GM10847 (cell line): ENCODE results near the gene OGFOD3.

Experiments
- POLR2A ChIP-seq: IDR thresholded peaks from 2 replicates; pipeline ENCODE4 v1.6.1; 2011; ENCODE audit not compliant: insufficient read length; ENCODE audit errors: extremely low read depth

Gene OGFOD3

DNA sequence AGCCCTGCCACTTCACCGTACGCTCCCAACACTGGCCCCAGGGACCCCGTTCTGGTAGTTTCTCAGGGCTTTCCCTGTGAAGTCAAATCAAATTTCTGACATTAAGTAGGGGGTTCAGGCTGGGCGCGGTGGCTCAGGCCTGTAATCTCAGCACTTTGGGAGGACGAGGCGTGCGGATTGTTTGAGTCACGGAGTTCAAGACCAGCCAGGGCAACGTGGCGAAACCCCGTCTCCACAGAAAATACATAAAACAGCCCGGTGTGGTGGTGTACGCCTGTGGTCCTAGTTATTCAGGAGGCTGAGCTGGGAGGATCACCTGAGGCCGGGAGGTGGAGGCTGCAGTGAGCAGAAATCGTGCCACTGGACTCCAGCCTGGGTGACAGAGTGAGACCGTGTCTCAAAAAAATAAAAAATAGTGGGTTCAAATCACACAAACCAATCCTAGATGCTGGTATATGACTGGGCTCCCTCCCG is 31.5 kb upstream of the OGFOD3 start:
- TF ChIP-seq POLR2A, result no peak

DNA sequence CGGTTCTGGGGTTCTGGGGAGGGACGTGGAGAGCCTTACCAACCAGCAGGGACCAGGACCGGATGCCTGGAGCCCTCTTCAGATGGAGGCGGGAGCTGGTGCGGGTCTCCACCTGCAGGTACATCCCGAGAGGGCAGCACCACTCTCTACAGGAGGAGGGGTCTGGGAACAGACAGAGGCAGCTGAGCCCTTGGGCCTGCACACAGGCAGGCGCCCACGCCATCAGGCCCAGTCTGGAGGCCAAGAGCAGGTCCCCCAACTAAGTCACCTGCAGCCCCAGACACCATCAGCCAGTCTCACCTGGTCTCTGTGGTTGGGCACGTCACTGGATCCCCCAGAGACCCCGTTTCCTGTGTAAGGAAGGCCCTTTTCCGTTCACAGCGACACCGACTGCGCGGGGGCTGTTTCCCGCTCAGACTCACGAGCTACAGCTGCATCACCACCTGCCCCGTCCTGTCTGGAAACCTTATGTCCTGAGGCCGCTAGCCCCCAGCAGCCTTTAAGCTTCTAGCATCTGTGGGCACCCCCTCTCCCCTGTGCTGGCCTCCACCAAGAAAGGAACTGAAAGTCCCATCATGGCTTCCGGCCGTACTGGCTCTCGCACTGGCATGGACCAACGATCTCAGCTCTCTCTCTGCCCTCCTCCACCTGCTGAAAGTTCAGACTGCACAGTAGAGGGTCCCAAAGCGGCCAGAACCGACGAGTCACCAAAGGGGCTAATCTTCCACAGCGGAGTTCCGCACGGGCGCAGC is 30.9 kb upstream of the OGFOD3 start:
- peak; percentile 69 for TF ChIP-seq POLR2A

DNA sequence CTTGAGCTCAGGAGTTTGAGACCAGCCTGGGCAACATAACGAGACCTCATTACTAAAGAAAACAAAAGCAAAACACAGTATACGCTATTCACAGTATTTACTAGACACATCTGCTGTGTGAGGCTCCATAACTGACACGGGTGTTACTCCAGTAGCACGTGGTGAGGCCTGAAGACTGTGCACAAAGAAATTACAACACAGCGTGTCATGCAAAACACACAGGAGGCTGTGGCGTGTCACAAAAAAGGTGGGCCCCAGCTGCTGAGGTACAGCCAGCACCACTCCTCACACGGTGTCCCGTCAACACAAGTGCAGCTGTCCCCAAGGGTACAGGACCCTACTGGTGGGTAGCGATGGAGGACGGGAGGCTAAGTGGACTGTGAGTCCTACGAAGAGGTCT is 29.5 kb upstream of the OGFOD3 start:
- TF ChIP-seq POLR2A, result no peak

DNA sequence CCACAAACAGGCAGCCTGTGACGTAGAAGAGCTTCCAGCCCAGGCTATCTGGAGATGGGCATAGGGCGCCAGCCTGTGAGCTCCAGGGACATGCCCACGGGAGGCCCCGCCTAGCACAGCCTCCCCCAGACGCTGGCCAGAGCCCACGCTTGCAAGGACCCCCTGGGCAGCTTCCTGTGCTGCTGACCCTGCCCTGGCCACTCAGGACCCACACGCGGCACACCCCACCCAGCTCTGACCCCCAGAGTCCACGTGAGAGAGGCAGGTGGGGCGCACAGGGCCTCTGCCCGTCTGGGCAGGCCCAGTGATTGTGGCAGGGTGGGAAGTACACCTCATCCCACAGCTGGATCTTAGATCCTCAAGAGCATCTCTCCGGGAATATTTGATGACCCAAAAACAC is 28.3 kb upstream of the OGFOD3 start:
- no peak for TF ChIP-seq POLR2A

DNA sequence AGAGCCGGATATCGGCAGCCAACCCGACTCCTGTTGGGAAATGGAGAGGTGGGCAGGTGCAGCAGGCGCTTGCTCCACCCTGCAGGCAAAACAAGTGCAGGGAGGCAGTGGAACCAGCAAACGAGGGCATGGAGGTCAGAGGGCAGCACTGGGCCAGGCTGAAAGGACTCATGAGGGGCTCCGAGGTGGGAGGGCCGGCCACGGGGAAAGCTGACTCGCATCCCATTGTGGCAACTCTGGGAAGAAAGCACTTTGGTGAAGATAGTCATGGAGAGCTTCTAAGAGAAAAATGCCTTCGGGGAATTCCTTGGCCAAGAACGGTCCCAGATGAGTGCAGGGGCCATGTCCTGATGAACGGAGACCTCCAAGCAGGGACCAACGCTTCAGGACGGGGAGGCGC is 27.7 kb upstream of the OGFOD3 start:
- TF ChIP-seq POLR2A, result no peak

DNA sequence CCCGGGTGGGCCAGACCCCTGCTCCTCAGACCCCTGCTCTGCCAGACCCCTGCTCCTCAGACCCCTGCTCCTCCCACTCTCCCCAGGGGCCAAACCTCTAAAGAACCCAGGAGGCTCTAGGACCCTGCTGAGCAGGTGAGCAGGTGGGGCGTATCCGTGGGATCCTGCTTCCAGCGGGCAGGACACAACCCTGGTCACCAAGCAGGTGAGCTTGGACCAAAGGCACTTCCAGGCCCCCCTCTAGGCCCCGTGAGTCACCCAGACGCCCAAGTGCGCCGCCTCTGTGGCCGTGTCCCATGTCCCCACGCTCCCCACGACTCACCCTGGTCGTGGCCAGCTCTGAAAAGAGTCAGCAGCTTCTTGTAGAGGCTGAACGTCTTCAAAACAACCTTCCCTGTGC is 27.2 kb upstream of the OGFOD3 start:
- TF ChIP-seq POLR2A, result no peak

DNA sequence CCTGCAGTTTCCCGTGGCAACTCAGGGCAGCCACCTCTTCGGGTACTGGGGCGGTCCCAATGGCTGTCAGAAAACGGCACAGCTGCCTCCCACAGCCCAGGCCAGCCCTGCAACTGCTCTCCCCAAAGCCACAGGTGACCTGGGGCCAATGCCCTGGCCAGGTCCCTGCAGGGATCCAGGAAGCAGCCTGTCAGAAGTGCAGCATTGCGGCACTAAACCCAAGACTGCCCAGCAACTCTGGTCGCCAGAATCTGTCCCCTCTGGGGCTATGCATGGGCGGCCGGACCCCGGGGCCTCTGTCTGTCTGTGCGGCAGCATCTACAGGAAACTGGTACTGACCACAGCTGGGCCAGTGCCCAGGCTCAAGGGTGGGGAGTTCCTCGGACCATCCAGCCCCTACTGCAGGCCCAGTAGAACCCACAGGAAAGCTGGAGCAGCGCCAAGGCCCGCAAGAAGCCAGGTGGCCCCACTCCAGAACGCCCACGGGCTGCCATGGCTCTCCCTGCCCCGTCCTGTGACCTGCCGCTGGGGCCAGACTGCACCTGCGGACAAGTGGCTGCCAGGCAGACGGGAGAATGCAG is 26.6 kb upstream of the OGFOD3 start:
- TF ChIP-seq POLR2A, result no peak

DNA sequence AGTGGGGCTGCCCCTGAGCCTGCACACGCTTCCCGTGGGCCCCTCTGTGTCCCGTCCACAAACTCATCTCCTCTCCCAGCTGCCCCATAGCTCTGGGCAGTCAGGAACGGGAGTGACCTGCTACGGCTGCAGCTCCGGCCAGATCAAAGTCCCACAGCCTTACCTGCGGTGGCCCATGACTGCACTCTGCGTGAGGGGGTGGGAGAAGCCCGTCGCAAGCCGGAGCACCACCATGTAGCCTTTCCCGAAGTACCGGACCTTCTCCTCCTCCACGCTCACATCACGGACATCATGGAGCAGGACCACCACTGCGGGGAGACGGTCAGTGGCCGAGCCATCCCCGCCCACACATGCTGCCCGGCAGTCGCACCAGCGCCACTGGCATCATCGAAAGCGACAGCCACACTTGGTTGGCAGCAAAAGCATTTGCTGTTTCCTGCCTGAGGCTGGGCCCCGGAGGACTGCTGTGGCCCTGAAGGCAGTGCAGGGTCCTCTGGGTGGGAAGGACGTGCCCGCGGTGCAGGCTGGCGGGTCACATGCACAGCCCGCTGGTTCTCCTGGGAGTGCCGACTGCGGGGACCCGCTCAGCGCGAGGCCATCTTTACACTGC is 26.0 kb upstream of the OGFOD3 start:
- no peak for TF ChIP-seq POLR2A

DNA sequence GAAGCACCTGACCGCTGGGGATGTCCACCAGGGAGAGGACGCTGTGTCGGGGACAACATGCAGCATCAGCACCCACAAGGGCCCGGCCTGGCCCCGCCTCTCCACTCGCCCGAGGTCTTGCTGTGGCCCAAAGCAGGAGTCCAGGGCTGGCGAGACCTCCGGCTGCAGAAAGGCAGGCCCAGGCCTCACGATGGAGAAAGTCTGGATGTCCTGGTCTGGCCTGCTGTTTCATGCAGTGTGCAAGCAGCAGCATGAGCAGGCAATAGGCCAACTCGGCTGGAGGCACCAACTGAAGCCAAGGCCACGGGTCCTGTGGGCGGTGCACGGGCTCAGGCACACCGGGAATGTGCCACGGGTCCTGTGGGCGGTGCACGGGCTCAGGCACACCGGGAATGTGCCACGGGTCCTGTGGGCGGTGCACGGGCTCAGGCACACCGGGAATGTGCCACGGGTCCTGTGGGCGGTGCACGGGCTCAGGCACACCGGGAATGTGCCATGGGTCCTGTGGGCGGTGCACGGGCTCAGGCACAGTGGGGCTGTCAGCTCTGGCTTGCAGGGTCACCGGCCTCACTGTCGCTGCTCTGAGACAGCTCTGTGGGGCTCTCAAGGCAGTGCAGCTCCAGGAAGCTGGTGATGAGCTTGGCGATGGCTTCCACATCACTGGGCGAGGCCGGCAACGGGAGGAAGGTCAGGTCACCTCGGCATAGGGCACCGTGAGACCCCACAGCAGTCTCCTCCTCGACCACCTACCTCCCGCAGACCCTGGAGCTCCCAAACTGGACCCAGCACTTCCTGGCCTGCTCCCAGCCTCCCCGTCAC is 25.3 kb upstream of the OGFOD3 start:
- no peak for TF ChIP-seq POLR2A

DNA sequence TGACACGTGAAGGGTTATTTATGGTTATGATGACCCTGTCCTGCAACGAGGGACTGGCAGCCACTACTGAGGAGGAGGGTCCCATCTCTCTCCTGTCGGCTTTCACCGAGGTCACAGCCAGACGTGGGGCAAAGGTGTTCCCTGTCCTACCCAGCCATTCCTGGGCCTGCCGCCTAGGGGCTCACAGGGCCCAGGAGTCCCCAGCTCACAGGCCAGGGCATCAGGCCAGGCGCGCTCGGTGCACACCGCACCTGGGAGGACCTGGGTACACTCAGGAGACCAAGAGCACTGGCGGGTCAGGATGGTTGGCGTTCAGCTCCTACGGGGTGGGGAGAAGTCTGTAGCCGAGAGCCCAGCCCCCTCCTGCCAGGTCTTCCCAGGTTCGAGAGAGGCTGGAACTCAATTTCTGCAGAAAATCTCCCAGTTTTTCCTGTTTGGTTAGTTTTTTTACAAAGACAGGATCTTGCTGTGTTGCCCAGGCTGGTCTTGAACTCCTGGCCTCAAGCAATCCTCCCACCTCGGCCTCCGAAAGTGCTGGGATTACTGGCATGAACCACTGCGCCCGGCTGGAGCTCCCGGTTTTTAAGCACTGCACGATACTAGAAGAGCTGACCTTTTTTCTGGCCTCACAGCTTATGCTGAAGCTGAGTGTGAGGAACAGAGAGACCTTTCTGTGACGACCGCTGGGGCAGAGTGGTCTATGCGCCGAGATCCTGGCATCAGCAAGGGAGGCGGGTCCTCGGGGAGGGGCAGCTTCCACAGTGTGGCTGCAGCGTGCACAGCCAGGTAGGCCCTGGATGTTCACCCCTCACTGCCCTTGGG is 24.5 kb upstream of the OGFOD3 start:
- no peak for TF ChIP-seq POLR2A

DNA sequence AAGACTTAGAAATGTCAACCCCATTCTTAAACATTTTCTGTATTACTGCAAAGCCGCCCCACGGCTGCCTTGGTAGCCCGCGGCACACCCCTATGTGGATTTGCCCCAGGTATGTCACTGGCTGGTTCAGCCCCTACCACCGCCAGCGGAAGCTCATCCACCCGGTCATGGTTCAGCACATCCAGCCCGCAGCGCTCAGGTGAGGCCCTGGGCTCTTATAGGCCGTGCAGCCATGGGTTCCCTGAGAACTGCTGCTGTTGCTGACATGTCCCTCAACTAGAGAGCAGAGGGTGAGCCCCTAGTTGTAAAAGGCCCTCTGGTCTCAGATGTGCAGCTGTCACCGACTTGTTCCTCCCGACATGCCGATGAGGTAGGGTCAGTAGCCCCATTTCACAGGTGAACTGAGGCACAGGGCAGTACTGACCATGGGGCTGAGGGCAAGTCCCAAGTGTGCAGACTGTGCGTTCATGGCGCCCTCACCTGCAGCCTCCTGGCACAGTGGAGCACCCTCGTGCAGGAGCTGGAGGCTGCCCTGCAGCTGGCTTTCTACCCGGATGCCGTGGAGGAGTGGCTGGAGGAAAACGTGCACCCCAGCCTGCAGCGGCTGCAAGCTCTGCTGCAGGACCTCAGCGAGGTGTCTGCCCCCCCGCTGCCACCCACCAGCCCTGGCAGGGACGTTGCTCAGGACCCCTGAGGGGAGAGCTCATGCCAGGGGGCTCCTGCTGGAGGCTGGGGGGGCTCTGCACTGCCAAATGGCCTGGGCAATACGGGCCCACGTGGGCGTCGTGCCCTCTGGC is 23.5 kb upstream of the OGFOD3 start:
- peak; percentile 10 for TF ChIP-seq POLR2A

DNA sequence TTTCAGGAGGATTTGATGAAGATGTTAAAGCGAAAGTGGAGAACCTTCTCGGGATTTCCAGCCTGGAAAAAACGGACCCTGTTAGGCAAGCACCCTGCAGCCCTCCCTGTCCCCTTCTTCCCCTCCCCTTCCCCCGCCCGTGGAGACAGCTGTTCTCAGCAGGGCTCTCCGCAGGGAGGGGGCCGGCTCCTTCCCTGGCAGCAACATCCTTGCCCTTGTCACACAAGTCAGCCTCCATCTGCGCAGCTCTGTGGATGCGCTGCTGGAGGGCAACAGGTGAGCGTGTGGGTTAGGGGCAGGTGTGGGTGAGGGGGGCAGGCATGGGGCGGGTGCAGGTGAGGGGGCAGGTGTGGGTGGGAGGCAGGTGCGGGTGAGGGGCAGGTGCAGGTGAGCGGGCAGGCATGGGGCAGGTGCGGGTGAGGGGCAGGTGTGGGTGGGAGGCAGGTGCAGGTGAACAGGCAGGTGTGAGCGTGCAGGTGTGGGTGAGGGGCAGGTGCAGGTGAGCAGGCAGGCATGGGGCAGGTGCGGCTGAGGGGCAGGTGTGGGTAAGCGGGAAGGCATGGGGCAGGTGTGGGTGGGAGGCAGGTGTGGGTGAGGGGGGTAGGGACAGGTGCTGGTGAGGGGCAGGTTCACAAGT is 22.7 kb upstream of the OGFOD3 start:
- no peak for TF ChIP-seq POLR2A

DNA sequence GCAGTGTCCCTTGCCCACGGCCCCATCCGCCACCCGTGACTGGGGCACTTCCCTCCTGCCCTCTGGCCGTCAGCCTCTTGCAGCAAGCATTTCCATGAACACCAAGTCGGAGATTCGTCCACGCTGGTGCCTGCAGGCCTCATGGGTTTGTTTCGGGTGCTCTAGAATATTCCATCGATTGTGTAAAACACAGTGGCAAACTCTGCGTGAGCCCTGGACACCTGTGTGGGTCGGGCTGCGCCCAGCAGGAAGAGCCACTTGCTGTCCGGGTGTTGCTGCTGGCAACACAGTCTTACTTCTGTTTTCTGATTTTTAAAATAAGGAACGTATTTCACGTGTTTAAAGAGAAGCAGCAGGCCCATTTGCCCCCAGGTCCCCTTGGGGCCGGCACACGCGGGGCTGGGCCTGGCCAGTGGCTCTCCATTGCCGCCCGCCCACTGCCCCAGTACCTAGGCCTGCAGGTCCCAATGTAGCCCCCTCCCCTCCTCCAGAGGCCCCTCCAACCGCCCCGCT is 22.1 kb upstream of the OGFOD3 start:
- no peak for TF ChIP-seq POLR2A
